ENCODE results near the gene SLC29A3.

SLC29A3 gene

DNA sequence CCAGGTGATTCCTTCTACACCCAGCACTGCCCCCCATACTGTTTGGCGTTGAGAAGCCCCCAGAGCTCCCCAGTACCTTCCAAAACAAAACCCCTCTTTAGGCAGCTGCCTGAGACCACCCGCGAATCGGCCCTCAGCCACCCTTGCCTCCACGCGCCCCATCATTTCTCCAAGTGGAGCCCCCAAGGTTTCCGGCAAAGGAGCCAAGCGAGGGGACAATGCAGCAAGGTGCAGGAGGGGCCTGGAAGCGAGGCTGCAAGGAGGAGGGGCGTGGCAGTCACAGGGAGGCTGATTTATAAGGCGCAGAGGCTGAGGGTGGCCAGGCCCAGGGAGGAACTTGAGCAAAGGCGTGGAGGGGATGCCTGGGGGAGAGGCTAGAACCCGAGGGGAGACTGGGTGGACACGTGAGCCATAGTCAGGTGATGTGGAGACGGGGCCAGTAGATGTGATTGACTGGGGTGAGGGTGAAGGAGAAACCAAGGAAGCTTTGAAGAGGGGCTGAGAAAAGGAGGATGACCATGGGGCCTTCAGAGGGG is 16.2 kb downstream of the SLC29A3 start:
- no peak overlapping the region for H3K4me3 ChIP-seq (ENCODE audit: low read depth, low read length)
- H3K36me3 ChIP-seq (ENCODE audit: control insufficient read depth, insufficient read depth, low read length): no peaks in the 10 kb centered on the region
- no peaks in the 10 kb centered on the region for H3K79me2 ChIP-seq
- H3K27me3 ChIP-seq (ENCODE audit: control insufficient read depth, insufficient read depth, low read length): no peaks in the 10 kb centered on the region
- no peak overlapping the region for H3K4me2 ChIP-seq (ENCODE audit: low read length)
- no peaks in the 10 kb centered on the region for H3K4me1 ChIP-seq
- no peak overlapping the region for H3K9ac ChIP-seq
- TF ChIP-seq CTCF (IDR thresholded peaks at IDR 0.05): no peak
- no peak overlapping the region for H2AFZ ChIP-seq
- no peak overlapping the region for H3K27ac ChIP-seq
- H3K9me3 ChIP-seq (ENCODE audit: control insufficient read depth, low read length): no peaks in the 10 kb centered on the region

DNA sequence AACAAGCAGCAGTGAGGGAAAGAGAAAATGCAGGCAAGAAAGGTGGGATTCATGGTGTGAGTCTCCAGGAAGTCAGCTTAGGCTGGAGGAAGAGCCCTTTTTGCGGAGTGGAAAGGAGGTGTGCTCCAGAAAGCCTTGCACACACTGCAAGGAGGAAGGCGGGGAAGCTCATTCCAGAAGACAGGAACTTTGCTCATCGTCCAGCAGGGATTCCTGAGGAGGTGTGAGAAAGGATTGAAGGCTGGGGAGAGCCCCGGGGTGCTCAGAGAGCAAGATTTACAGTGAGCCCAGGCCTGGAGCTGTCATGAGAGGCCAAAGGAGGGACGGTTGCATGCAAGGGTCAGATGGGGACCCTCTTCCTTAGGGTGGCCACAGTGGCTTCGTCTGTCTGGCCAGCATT is 17.6 kb downstream of the SLC29A3 start:
- Histone ChIP-seq H3K4me2 (ENCODE audit: low read length) (no peak overlapping the region), H3K9me3 (ENCODE audit: control insufficient read depth, low read length) (no peaks in the 10 kb centered on the region), H3K36me3 (ENCODE audit: control insufficient read depth, insufficient read depth, low read length) (no peaks in the 10 kb centered on the region), H3K4me3 (ENCODE audit: low read depth, low read length) (no peak overlapping the region), H3K4me1 (no peaks in the 10 kb centered on the region), H3K27ac (no peak overlapping the region), H2AFZ (no peak overlapping the region), H3K27me3 (ENCODE audit: control insufficient read depth, insufficient read depth, low read length) (no peaks in the 10 kb centered on the region), H3K79me2 (no peaks in the 10 kb centered on the region), H3K9ac (no peak overlapping the region)
- no peak for TF ChIP-seq CTCF (IDR thresholded peaks at IDR 0.05)

- no peak overlapping the region for H3K4me3 ChIP-seq (ENCODE audit: low read depth, low read length)
- no peak overlapping the region for H3K27ac ChIP-seq
- no peaks in the 10 kb centered on the region for H3K36me3 ChIP-seq (ENCODE audit: control insufficient read depth, insufficient read depth, low read length)
- TF ChIP-seq CTCF (IDR thresholded peaks at IDR 0.05): no peak
- no peaks in the 10 kb centered on the region for H3K27me3 ChIP-seq (ENCODE audit: control insufficient read depth, insufficient read depth, low read length)
- H2AFZ ChIP-seq: no peak overlapping the region
- no peaks in the 10 kb centered on the region for H3K79me2 ChIP-seq
- H3K4me1 ChIP-seq: no peaks in the 10 kb centered on the region
- H3K9ac ChIP-seq: no peak overlapping the region
- H3K9me3 ChIP-seq (ENCODE audit: control insufficient read depth, low read length): no peaks in the 10 kb centered on the region
- H3K4me2 ChIP-seq (ENCODE audit: low read length): no peak overlapping the region
Observed at GRCh38 chr10:71337219-71337701, 18.2 kb downstream of the SLC29A3 start.

- Histone ChIP-seq H3K4me2 (ENCODE audit: low read length) (no peak overlapping the region), H3K79me2 (no peaks in the 10 kb centered on the region), H3K27ac (no peak overlapping the region), H3K36me3 (ENCODE audit: control insufficient read depth, insufficient read depth, low read length) (no peaks in the 10 kb centered on the region), H3K4me3 (ENCODE audit: low read depth, low read length) (no peak overlapping the region), H2AFZ (no peak overlapping the region), H3K9ac (no peak overlapping the region), H3K9me3 (ENCODE audit: control insufficient read depth, low read length) (no peaks in the 10 kb centered on the region), H3K27me3 (ENCODE audit: control insufficient read depth, insufficient read depth, low read length) (no peaks in the 10 kb centered on the region), H3K4me1 (no peaks in the 10 kb centered on the region)
- no peak for TF ChIP-seq CTCF (IDR thresholded peaks at IDR 0.05)
Observed at GRCh38 chr10:71338728-71339495, 19.9 kb downstream of the SLC29A3 start.
